ENCODE data around the gene TRIM58. TPM values are rescaled to one million over a fixed set of nuclear protein-coding genes. Genes with fewer than 3 reads are reported as not detected.

TRIM58 gene
- total RNA-seq, 1 experiment from 2014 or later: 1.7 TPM

DNA sequence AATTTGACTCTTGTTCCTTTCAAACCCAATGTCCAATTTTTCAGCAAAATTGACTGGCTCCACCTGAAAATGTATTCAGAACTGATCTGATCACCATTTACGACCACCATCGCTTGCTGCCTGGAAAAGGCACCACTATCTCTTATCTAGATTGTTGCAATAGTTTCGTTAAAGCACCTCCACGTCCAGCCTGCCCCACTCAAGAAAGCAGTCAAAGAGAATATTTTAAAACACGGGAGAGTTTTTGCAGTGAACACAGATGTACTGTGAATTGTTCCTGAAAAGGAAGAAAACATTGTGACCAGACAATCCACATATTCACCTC lies 11.3 kb upstream of the TRIM58 start:
- Histone ChIP-seq H2BK15ac (ENCODE audit: low read depth, low read length) (no peak overlapping the region), H3K4me1 (ENCODE audit: insufficient read depth, low read length) (no peaks in the 10 kb centered on the region), H3K79me1 (ENCODE audit: insufficient read depth, low read depth, low read length, poor library complexity, severe bottlenecking) (no peaks in the 10 kb centered on the region), H4K8ac (replicated peaks; ENCODE audit: insufficient read length, low read depth, low read length) (no peak overlapping the region), H3K56ac (ENCODE audit: insufficient read length, low read depth, low read length) (no peak overlapping the region), H3K27ac (ENCODE audit: insufficient read length, low read depth, low read length) (no peak overlapping the region), H4K91ac (ENCODE audit: insufficient read length, low read depth, low read length) (no peak overlapping the region), H3K27me3 (ENCODE audit: insufficient read depth, low read length) (no peaks in the 10 kb centered on the region), H4K20me1 (ENCODE audit: control insufficient read depth, insufficient read depth, insufficient read length) (no peaks in the 10 kb centered on the region), H3K23me2 (ENCODE audit: insufficient read length, low read depth, low read length, poor library complexity, severe bottlenecking) (no peaks in the 10 kb centered on the region), H2BK120ac (ENCODE audit: low read depth, low read length, poor library complexity, severe bottlenecking) (no peak overlapping the region), H2BK5ac (ENCODE audit: insufficient read length, low read length) (no peak overlapping the region), H3K9me3 (ENCODE audit: control insufficient read depth, low read depth, low read length) (peaks cover 19% of the 10 kb centered on the region), H3K9ac (ENCODE audit: extremely low read depth, insufficient read length, low read length) (no peak overlapping the region), H3K14ac (ENCODE audit: insufficient read depth, low read length) (no peak overlapping the region), H3K79me2 (ENCODE audit: insufficient read depth, low read length) (no peaks in the 10 kb centered on the region), H3T11ph (ENCODE audit: low read length) (no peak overlapping the region), H3K23ac (ENCODE audit: insufficient read length, low read depth, low read length) (no peak overlapping the region), H4K5ac (ENCODE audit: insufficient read length, low read depth, low read length) (no peak overlapping the region), H2BK20ac (ENCODE audit: low read depth, low read length, poor library complexity, severe bottlenecking) (no peak overlapping the region), H2BK12ac (ENCODE audit: insufficient read length, low read depth, low read length) (no peak overlapping the region), H2AFZ (ENCODE audit: low read length) (no peak overlapping the region), H2AK5ac (ENCODE audit: insufficient read length, low read length) (no peak overlapping the region), H3K4me2 (ENCODE audit: insufficient read depth, insufficient read length, low read length) (no peak overlapping the region), H3K18ac (ENCODE audit: insufficient read length, low read depth, low read length) (no peak overlapping the region), H3K4ac (ENCODE audit: low read depth, low read length) (no peak overlapping the region)
- peaks cover 22 to 27% of the 10 kb centered on the region in 2 experiments for H3K9me3 Mint-ChIP-seq
- no CpG with 5 or more reads among the region's 5 CpGs for WGBS (ENCODE audit: extremely low coverage, insufficient read length, low lambda C conversion rate)
- no peak for DNase-seq
- no peaks in the 10 kb centered on the region for H3K27me3 Mint-ChIP-seq (ENCODE audit: low read depth)
- TF ChIP-seq, protein P1, sequence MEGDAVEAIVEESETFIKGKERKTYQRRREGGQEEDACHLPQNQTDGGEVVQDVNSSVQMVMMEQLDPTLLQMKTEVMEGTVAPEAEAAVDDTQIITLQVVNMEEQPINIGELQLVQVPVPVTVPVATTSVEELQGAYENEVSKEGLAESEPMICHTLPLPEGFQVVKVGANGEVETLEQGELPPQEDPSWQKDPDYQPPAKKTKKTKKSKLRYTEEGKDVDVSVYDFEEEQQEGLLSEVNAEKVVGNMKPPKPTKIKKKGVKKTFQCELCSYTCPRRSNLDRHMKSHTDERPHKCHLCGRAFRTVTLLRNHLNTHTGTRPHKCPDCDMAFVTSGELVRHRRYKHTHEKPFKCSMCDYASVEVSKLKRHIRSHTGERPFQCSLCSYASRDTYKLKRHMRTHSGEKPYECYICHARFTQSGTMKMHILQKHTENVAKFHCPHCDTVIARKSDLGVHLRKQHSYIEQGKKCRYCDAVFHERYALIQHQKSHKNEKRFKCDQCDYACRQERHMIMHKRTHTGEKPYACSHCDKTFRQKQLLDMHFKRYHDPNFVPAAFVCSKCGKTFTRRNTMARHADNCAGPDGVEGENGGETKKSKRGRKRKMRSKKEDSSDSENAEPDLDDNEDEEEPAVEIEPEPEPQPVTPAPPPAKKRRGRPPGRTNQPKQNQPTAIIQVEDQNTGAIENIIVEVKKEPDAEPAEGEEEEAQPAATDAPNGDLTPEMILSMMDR (conservative IDR thresholded peaks at IDR 0.05): no peak
- H3K4me1 Mint-ChIP-seq: 0 out of 4 replicates have a peak, but pooled peaks cover 0 to 2% of the 10 kb centered on the region in 2 experiments
- H3K4me3 Mint-ChIP-seq: no peak overlapping the region
- H3K36me3 Mint-ChIP-seq (ENCODE audit: insufficient read depth in 1 of 3, low read depth in 3 of 3): peaks cover 0 to 2% (median 0%) of the 10 kb centered on the region in 3 experiments; a peak in 2 of 7 replicates
- H3K27ac Mint-ChIP-seq: no peak overlapping the region

Measured in H9 (cell line).